K562 (cell line): ENCODE results near the gene VEGFA. TPM values are rescaled to one million over a fixed set of nuclear protein-coding genes. Genes with fewer than 3 reads are reported as not detected.

Experiments used
- EP400 ChIP-seq: fragments of 450-650 bp; IDR thresholded peaks from 2 replicates; pipeline ENCODE4 v1.6.1; 2017; ENCODE audit warnings: antibody characterized with exemption, mild to moderate bottlenecking, moderate library complexity
- GABPA ChIP-seq: fragments of 200-800 bp; sonication (Bioruptor generic); conservative IDR thresholded peaks from 2 replicates; pipeline ENCODE4 v1.6.1; 2016; ENCODE audit warnings: low read depth, missing genetic modification characterization, missing compliant biosample characterization
- HDGF ChIP-seq: fragments of 450-650 bp; IDR thresholded peaks from 2 replicates; pipeline ENCODE4 v1.6.1; 2016
- MTA2 ChIP-seq: fragments of 450-650 bp; IDR thresholded peaks from 2 replicates; pipeline ENCODE4 v1.6.1; 2016; ENCODE audit warnings: low read depth
- NCOA1 ChIP-seq: fragments of 450-650 bp; IDR thresholded peaks from 2 replicates; pipeline ENCODE4 v1.6.1; 2016; ENCODE audit warnings: low read depth
- SAFB2 ChIP-seq: fragments of 200-400 bp; formaldehyde crosslinking; IDR thresholded peaks from 2 replicates; pipeline ENCODE4 v1.6.1; 2018; ENCODE audit warnings: borderline replicate concordance, low read length, low read depth, moderate library complexity; ENCODE audit not compliant: severe bottlenecking
- ZNF3 ChIP-seq: fragments of 250-450 bp; sonication (Bioruptor Pico); IDR thresholded peaks from 2 replicates; pipeline ENCODE4 v1.5.0; 2021; ENCODE audit warnings: mild to moderate bottlenecking, moderate library complexity
- polyA plus RNA-seq, 8 experiments: library from polyadenylated mRNA; depleted of rRNA in 4 of 8; stranded (reverse) in 5 of 8; unstranded in 3 of 8; fragments of >200 nt; fragmentation: Nextera tagmentation in 2 of 8; fragmentation: Illumina TruSeq in 1 of 8; extraction: Ambion mirVana in 2 of 8; extraction: Trizol in 1 of 8; gene quantifications; 2 replicates each; pipeline versions ENCODE4 v1.2.1 to v1.2.3, GENCODE V29; 2011 to 2014; ENCODE audit warnings: inconsistent platforms in 1 of 8, missing spikeins in 1 of 8
- total RNA-seq, 7 experiments: library from RNA; depleted of rRNA in 6 of 7; stranded (reverse); fragments of >200 nt in 6 of 7; fragmentation: Illumina TruSeq in 2 of 7; extraction: Trizol in 2 of 7; gene quantifications; 2 replicates each; pipeline versions ENCODE4 v1.2.1 to v1.2.3, GENCODE V29; 2011 to 2021; ENCODE audit warnings: low replicate concordance in 1 of 7
- TF ChIP-seq, protein P1 (sequence below), 3 experiments: fragments of 200-800 bp in 1 of 3; sonication (Bioruptor generic) in 1 of 3; sonication (generic) in 1 of 3; formaldehyde crosslinking in 1 of 3; IDR thresholded peaks; 2 replicates each; pipeline versions ENCODE4 v1.6.1 to v1.8.0; 2016 to 2022; ENCODE audit warnings: mild to moderate bottlenecking in 2 of 3, missing compliant biosample characterization in 2 of 3, missing genetic modification characterization in 2 of 3, missing genetic modification reagents in 1 of 3
- TF ChIP-seq, protein P2 (sequence below): fragments of 250-450 bp; sonication (Bioruptor Pico); IDR thresholded peaks from 2 replicates; pipeline ENCODE4 v1.9.0; 2021; ENCODE audit warnings: mild to moderate bottlenecking, inconsistent platforms
- TF ChIP-seq, protein P3 (sequence below): fragments of 250-450 bp; sonication (Bioruptor Pico); IDR thresholded peaks from 2 replicates; pipeline ENCODE4 v1.8.0; 2021; ENCODE audit warnings: moderate library complexity, mild to moderate bottlenecking, inconsistent platforms
- TF ChIP-seq, protein P4 (sequence below): sonication (generic); formaldehyde crosslinking; IDR thresholded peaks from 2 replicates; pipeline ENCODE4 v1.8.1; 2023; ENCODE audit warnings: mild to moderate bottlenecking, missing genetic modification reagents, moderate library complexity

VEGFA gene
- total and polyA plus RNA-seq, 9 of the 15 experiments (the other 6 are each of a cell fraction or from before 2014, with no cell fraction given), result 14.0 to 271 (median 124) TPM

DNA sequence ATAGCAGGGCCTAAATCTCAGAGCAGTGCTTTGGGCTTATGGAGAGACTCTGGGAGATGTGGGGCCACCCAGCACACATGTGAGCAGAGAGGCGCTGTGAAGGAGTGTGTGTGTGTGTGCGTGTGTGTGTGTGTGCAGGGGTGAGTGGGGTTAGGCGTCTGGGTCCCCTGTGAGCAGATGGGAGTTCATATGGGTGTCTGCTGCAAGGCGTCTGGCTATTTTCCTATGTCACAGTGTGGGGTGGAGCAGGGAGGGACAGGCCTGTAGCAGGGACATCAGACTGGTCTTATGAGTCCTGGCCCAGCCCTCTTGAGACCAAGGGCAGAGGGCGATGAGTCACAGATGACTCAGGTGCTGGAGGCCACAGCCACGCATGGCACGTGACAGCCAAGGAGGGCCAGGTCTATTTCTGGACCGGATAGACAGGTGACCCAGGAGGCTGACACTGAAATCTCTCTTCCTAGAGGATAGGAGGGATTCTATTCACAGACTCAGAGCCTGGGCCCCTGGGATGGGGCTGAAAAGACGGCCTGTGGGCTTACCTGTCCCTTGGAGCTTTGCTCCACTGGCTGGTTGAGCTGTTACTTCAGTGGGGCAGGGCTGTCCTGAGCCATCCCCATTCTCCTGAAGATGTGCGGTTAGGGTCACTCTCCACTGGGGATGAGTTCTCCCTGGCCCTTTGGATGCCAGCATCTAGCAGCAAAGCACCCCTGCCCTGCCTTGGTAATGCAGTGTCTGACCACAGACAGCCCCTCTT is 28.9 kb downstream of the VEGFA start (continued):
- TF ChIP-seq, protein P1, sequence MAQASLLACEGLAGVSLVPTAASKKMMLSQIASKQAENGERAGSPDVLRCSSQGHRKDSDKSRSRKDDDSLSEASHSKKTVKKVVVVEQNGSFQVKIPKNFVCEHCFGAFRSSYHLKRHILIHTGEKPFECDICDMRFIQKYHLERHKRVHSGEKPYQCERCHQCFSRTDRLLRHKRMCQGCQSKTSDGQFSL (CRISPR knock-in tag; IDR thresholded peaks at IDR 0.05), result no peak
- TF ChIP-seq, protein P1 (tag; IDR thresholded peaks at IDR 0.05), result no peak
- TF ChIP-seq, protein P2, sequence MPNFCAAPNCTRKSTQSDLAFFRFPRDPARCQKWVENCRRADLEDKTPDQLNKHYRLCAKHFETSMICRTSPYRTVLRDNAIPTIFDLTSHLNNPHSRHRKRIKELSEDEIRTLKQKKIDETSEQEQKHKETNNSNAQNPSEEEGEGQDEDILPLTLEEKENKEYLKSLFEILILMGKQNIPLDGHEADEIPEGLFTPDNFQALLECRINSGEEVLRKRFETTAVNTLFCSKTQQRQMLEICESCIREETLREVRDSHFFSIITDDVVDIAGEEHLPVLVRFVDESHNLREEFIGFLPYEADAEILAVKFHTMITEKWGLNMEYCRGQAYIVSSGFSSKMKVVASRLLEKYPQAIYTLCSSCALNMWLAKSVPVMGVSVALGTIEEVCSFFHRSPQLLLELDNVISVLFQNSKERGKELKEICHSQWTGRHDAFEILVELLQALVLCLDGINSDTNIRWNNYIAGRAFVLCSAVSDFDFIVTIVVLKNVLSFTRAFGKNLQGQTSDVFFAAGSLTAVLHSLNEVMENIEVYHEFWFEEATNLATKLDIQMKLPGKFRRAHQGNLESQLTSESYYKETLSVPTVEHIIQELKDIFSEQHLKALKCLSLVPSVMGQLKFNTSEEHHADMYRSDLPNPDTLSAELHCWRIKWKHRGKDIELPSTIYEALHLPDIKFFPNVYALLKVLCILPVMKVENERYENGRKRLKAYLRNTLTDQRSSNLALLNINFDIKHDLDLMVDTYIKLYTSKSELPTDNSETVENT (CRISPR knock-in tag), result no peak
- no peak for TF ChIP-seq ZNF3 (CRISPR knock-in tag)
- TF ChIP-seq, protein P3, sequence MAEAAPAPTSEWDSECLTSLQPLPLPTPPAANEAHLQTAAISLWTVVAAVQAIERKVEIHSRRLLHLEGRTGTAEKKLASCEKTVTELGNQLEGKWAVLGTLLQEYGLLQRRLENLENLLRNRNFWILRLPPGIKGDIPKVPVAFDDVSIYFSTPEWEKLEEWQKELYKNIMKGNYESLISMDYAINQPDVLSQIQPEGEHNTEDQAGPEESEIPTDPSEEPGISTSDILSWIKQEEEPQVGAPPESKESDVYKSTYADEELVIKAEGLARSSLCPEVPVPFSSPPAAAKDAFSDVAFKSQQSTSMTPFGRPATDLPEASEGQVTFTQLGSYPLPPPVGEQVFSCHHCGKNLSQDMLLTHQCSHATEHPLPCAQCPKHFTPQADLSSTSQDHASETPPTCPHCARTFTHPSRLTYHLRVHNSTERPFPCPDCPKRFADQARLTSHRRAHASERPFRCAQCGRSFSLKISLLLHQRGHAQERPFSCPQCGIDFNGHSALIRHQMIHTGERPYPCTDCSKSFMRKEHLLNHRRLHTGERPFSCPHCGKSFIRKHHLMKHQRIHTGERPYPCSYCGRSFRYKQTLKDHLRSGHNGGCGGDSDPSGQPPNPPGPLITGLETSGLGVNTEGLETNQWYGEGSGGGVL (CRISPR knock-in tag), result no peak
- TF ChIP-seq, protein P4, sequence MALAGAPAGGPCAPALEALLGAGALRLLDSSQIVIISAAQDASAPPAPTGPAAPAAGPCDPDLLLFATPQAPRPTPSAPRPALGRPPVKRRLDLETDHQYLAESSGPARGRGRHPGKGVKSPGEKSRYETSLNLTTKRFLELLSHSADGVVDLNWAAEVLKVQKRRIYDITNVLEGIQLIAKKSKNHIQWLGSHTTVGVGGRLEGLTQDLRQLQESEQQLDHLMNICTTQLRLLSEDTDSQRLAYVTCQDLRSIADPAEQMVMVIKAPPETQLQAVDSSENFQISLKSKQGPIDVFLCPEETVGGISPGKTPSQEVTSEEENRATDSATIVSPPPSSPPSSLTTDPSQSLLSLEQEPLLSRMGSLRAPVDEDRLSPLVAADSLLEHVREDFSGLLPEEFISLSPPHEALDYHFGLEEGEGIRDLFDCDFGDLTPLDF, result peak; percentile 37; the same call in 1 of the 2 replicates
- peak; percentile 98 for TF ChIP-seq HDGF
- TF ChIP-seq GABPA (tag), result no peak
- TF ChIP-seq NCOA1, result peak; percentile 48; the same call in 1 of the 2 replicates
- peak; percentile 65 for TF ChIP-seq EP400
- no peak for TF ChIP-seq SAFB2
- TF ChIP-seq MTA2, result 0 out of 2 replicates have a peak, but pooled peaks have one; percentile 44
